Activated T-cell treated with anti-CD3 and anti-CD28 coated beads for 48 hours (primary cell): Measurements from ENCODE around the gene TCFL5.

Source experiments
- DNase-seq: peaks from one replicate; pipeline ENCODE4 v3.0.0-alpha.2; 2020; ENCODE audit warnings: low read depth

TCFL5 gene

DNA sequence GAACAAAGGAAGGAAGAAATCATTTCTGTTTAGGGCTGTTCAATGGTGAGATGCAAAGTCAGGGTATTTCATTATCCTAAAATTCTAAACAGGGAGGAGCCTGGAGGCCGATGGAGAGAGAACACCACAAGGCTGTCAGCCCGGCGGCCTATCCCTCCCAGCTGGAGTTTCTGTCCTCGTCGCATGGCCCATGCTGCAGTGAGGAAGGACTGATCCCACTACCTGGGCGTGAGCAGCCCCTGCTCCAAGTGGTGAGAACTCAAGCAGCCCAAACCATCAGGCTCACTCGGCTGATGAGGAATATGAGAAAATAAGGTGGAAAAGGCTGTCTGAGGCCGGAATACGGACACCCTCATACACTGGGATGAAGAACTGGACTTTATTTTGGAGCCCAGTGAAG, 33.9 kb upstream of the TCFL5 start:
- no peak for DNase-seq

GRCh38 chr20:62894261-62894660, 32.6 kb upstream of the TCFL5 start:
- DNase-seq = no peak

DNA sequence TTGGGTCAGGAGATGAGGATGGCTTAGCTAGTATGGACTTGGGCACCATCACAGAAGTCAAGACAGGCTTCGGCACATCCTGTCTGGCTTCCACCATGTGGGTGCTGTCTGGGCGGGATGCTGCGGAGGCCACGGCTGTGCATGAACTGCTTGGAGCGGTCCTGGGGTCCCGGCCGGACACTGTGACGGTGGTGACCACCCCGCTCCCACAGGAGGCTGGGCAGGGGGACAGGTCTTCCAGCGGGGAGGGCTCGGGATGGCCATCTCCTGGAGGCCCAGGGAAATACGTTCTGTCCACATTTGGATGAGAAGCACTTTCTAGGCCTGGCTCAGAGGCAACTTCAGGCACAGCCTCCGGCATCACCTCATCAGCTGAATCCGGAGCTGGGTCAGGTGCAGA, 32.1 kb upstream of the TCFL5 start:
- DNase-seq = no peak

DNA sequence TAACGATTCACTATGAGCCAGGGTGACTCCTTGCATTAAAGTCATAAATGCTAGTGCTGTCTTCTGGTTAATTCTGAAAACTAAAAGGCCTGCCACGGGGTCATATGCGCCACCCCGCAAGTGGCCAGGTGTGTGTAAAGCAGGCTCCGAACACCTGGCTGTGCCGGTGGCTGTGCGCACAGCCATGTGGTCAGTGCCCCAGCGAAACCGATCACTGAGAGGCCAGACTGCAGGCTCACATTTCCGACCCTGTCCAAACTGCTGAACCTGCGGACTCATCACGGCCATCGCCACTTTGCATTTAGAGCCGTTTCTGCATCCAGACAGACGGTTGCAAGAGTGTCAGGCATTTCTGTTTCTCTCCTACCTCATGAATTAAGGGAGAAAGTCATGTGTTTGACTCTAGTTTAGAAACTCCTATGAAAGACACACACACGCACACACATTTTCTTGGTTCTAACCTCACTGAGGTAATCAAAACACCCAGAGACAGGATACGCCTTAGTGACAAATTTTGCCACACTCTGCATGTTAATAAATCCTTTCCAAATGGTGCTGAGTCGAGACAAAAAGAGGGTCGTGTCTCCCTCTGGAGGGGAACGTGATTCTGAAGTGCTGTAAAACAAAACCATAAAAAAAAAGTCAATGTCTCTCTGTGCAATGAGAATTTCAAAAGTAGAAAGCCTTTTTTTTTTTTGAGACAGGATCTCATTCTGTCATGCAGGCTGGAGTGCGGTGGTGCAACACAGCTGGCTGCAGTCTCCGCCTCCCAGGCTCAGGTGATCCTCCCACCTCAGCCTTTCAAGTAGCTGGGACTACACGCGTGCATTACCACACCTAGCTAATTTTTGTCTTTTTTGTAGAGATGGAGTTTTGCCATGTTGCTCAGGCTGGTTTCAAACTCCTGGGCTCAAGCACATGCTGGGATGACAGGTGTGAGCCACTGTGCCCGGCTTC, 31.0 kb upstream of the TCFL5 start:
- DNase-seq = no peak

DNA sequence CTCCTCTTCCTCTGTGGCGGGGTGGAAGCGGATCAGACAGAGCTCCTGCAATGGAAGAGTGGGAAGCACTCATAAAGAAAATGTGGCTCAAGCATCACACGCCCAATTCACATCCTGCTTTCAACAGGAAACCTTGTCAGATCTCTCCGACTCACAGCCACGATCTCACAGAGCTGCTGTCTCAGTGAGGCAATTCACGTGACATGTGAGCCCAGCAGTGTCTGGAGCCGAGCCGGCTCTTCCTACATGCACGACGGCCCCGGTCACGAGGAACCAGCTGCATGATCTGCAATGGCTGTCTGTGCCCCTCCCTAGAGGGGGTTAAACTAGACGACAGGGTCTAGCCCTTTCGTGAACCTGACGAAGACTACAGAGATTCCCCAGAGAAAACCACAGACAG, 29.5 kb upstream of the TCFL5 start:
- DNase-seq = no peak

- DNase-seq = no peak
These were observed 28.8 kb upstream of the TCFL5 start for GRCh38 chr20:62890444-62890843.

GRCh38 chr20:62889871-62890270, 28.2 kb upstream of the TCFL5 start:
- DNase-seq = no peak

- DNase-seq = no peak
These were observed 27.8 kb upstream of the TCFL5 start for GRCh38 chr20:62889411-62889810.

DNA sequence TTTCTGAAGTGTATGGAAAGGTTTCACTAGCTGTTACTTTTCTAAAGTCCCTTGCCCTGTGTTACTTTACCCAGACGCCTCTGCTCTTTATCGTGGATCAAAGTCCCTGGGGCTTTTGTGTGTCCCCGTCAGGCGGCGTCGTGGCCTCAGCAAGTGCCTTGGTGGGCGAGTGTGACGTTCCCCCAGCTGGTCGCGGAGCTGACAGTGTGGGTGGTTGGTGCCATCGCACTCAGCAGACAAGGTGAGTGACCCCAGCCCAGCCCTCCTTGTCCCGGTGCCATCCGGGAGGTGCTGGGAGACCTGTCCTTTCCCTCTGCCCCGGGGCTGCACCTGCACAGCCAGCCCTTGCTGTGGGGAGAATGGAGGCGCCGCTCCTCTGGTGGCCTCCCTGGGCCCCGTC, 27.3 kb upstream of the TCFL5 start:
- no peak for DNase-seq

- DNase-seq = no peak
These were observed 26.8 kb upstream of the TCFL5 start for GRCh38 chr20:62888406-62888805.

GRCh38 chr20:62887860-62888239, 26.2 kb upstream of the TCFL5 start:
- DNase-seq = no peak

- DNase-seq = no peak
These were observed 25.7 kb upstream of the TCFL5 start for GRCh38 chr20:62887152-62887859.

DNA sequence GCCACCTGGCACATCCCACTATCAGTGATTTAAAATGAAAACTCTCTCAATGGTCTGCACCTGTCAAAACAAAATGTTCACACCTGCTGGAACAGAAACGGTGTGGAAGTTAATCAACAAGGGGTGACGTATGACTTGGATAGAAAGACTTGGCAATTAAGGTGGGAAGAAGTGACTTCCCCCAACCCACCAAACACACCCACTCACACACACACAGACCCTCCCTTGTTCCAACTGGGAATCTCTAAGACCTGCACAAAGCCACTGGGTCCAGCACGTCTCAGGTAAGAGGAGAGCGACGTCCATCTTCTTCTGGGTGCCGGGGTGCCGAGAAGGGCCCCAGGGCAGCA, 25.1 kb upstream of the TCFL5 start:
- no peak for DNase-seq

- DNase-seq = no peak
These were observed 24.5 kb upstream of the TCFL5 start for GRCh38 chr20:62885896-62886708.

GRCh38 chr20:62885046-62885895, 23.6 kb upstream of the TCFL5 start:
- no peak for DNase-seq

GRCh38 chr20:62884556-62884955, 22.9 kb upstream of the TCFL5 start:
- no peak for DNase-seq

- DNase-seq = no peak
These were observed 20.8 kb upstream of the TCFL5 start for GRCh38 chr20:62882426-62882825.

DNA sequence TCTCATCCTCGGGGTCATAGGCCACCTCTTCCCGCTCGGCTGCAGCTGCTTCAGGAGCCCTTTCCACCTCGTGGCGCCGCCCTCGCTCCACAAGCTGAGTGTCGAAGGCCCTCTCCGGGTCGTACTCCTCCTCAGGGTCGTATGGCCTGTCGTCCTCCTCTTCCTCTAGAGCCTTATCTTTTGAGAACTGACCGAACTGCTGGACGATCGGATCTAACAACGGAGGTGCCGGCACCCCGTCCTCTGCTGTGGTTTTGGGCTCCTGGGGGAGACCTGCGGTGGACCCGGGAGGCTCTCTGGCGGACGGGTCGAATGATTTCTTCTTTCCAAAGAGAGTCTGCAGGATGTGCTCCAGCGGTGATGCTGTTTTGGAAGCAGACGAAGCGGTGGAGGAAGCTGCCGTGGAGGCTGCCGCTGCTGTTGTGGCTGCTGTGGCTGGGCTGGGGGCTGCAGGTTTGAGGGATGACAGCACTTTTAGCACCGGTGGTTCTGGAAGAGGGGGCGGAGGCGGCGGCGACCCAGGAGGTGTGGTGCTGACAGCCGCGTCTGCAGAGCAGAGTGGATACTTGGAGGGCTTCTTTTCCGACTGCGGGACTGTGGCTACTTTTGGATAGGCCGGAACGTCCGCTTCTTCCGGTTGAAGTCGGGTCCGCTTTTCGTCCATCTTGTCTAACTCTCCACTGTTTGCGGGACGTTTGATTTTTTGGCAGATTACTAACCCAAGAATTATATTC, 20.2 kb upstream of the TCFL5 start:
- no peak for DNase-seq

- no peak for DNase-seq
These were observed 19.5 kb upstream of the TCFL5 start for GRCh38 chr20:62880935-62881661.
